Glomerular visceral epithelial cell (primary cell): ENCODE measurements around the gene LRRC72.
"Not testable (repeated sequence)": the region's sequence is repeated elsewhere in the genome, so short reads cannot be mapped to it uniquely, and the experiment has no call there.

Experiments
- DNase-seq: peaks from one replicate; pipeline ENCODE4 v3.0.0-alpha.2; 2016; ENCODE audit errors: extremely low spot score

Gene LRRC72

GRCh38 chr7:16579216-16579615, 52.6 kb downstream of the LRRC72 start:
- no peak for DNase-seq

- no peak for DNase-seq
Observed at GRCh38 chr7:16581286-16581685, 54.7 kb downstream of the LRRC72 start.

DNA sequence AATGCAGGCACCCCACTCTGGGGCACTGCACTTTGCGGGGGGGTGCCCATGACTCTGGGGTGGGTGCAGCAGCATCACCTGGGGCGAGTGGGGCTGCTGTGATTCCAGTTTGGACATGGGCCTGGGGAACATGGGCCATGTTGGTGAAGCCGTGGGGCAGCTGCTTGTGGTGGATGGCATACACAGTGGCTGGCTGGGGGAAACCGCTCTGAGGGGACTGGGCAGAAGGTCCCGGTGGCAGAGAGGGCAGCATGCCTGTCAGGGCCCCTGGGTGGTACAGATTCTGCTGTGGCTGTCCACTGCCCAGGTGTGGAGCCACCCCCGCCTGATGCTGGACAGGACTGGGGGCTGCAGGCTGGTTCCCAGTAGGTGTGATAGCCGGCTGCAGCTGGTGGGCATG, 57.2 kb downstream of the LRRC72 start:
- DNase-seq, result no peak

DNA sequence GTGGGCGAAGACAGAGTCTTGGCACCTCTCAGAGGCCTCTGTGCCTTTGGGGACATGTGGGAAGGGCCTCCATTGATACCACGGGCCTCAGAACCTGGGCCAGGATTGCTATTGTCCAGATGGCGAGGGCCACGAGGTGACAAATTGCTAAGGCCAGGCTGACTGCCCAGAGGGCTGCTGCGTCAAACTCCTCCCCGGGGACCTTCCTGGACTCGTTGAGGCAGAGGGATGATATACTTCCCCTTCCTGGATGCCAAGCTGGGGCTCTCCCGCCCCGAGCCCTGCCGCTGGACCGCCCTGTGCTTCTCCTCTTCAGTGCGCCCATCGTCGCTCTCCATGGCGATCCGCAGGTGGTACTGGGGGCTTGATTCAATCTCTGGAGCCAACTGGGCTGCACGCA, 58.9 kb downstream of the LRRC72 start:
- DNase-seq, result no peak

GRCh38 chr7:16586081-16586874, 59.7 kb downstream of the LRRC72 start:
- DNase-seq, result no peak

DNA sequence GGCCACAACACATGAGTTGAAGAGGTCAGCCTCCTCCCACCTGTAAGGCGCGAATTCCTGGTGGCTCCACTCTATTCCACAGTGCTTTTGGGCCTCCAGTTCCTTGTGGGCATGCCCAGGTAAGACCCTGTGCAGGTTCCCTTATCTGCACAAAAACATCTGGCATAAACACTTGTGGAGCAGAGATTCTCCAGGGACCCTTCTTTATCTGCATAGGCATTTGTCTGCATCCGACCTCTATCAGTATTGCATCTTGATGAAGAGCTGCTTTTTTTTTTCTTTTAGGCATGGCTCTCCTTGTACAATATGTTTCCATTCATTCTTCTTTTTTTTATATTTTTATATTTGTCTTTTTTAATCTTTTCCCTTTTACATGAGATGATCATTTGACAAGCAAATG, 60.5 kb downstream of the LRRC72 start:
- DNase-seq, result no peak

DNA sequence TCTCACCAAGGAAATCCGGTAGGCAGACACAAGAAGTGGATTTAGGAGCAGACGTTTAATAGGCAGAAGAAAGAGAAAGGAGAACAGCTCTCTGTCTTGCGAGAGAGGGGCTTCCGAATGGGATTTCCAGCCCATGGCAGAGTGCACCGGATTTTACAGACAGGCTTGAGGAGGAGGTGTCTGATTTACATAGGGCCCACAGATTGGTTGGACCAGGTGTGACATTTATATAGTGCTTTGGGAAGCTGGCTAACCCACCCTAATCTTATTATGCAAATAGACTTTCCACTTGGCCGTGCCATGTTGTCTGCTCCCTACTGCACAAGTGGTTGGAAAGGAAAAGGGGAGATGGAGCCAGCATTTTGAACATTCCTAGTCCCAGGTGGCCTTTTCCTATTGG, 61.2 kb downstream of the LRRC72 start:
- no peak for DNase-seq

- no peak for DNase-seq
Observed at GRCh38 chr7:16589881-16590280, 63.3 kb downstream of the LRRC72 start.

- no peak for DNase-seq
Observed at GRCh38 chr7:16590424-16590823, 63.8 kb downstream of the LRRC72 start.

- no peak for DNase-seq
Observed at GRCh38 chr7:16592395-16592794, 65.8 kb downstream of the LRRC72 start.

GRCh38 chr7:16594061-16594460, 67.4 kb downstream of the LRRC72 start:
- DNase-seq, result peak; percentile 6

- no peak for DNase-seq
Observed at GRCh38 chr7:16594676-16595075, 68.1 kb downstream of the LRRC72 start.

GRCh38 chr7:16595596-16595995, 69.0 kb downstream of the LRRC72 start:
- not testable (repeated sequence) for DNase-seq

DNA sequence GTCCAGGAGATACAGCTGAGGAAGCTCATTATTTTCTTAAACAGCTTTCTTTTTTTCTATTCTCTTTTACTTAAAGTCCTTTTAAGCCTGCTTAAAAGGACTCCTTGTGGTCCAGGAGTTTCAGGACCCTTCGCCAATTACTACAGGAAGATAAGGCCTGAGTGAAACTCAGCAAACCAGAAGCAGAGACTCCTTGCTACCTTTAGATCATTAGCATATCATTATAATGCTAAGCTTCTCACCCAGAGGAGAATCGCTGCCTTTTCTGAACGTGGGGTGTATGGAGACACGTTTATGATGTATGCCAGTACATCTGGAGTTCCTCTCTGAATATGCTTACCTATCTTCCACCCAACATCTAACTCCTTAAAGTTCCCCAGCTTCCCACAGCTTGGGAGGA, 71.4 kb downstream of the LRRC72 start:
- DNase-seq, result no peak

DNA sequence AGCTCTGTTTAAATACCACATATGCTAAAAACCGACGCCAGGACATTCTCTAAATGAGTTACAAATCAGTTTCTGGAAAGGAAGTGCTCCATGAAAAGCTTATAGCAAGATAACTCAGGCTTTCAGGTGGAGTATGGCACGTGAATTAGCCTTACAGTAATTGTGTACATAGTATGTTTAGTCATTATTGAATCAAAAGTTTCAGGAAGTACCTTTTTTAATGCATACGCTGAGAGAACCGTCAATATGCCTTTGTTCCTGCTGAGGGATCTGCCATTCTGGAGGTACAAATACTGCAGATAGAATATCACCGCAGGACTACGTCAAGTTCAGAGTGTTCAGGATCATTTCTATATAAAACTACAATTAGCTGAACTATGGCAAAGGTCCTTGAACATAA, 73.2 kb downstream of the LRRC72 start:
- DNase-seq, result no peak

GRCh38 chr7:16603633-16604032, 77.0 kb downstream of the LRRC72 start:
- DNase-seq, result no peak

- DNase-seq, result no peak
Observed at GRCh38 chr7:16604054-16604453, 77.4 kb downstream of the LRRC72 start.

- no peak for DNase-seq
Observed at GRCh38 chr7:16606704-16607103, 80.1 kb downstream of the LRRC72 start.

GRCh38 chr7:16609842-16610450, 83.3 kb downstream of the LRRC72 start:
- DNase-seq, result no peak

GRCh38 chr7:16611711-16612110, 85.1 kb downstream of the LRRC72 start:
- no peak for DNase-seq

DNA sequence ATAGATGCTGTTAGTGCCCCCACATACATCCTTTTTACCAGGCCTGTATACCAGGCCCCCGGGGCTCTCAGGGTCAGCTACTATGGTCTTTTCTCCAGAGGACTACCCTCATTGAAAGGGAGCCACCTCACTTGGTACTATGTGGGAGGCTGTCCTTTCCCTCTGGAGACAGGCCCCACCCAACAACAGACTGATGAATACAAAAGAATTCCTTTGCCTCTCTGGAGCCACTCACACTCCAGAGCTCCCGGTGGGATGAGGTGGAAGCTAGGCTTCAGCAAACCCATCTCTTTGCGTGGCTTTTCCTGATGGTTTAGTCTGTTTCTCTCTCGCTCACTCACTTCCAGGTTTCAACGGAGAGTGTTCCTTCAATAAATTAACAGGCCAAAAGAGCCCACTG, 88.6 kb downstream of the LRRC72 start:
- DNase-seq, result no peak

DNA sequence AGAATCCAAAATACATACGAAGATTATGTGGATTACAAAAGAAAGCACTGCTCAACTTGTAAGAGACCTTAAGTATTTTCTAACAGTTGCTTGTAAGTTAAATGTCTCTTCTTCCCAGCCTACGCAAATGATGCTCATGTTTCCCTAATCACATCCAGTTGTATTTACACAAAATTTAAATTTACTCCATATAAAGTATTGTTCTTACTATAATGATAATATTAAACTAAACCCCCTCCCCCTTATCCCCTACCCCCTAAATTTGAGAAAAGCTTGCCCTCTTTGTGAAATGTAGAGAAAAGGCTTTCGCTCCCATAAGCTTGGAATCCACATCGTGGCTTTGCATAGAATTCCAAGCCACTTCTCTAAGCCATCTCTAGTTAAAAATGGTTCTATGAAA, 89.5 kb downstream of the LRRC72 start:
- DNase-seq, result no peak

- DNase-seq, result no peak
Observed at GRCh38 chr7:16616542-16616941, 89.9 kb downstream of the LRRC72 start.

GRCh38 chr7:16619979-16620408, 93.4 kb downstream of the LRRC72 start:
- DNase-seq, result no peak
